Loucy (cell line): Measurements from ENCODE around the gene NPR3.

Source experiments
- H2AFZ ChIP-seq: fragments of 200-600 bp; sonication (generic); 2 replicates; pipeline ENCODE4 v1.6.0; 2016; ENCODE audit warnings: antibody characterized with exemption, mild to moderate bottlenecking, low read length, moderate library complexity
- H3F3A ChIP-seq: fragments of 200-600 bp; 2 replicates; pipeline ENCODE4 v1.6.0; 2016; ENCODE audit warnings: antibody characterized with exemption, low read depth, mild to moderate bottlenecking
- H3K27me3 ChIP-seq: fragments of 200-600 bp; sonication (generic); 2 replicates; pipeline ENCODE4 v1.6.1; 2014; ENCODE audit warnings: low read length, mild to moderate bottlenecking; ENCODE audit not compliant: insufficient read depth, poor library complexity, severe bottlenecking
- H3K36me3 ChIP-seq: fragments of 200-600 bp; sonication (generic); 2 replicates; pipeline ENCODE4 v1.6.1; 2016; ENCODE audit warnings: low read length; ENCODE audit not compliant: insufficient read depth
- H3K4me1 ChIP-seq: fragments of 200-600 bp; sonication (generic); 2 replicates; pipeline ENCODE4 v1.5.1; 2014; ENCODE audit warnings: low read length, mild to moderate bottlenecking; ENCODE audit not compliant: insufficient read depth, poor library complexity, severe bottlenecking
- H3K4me2 ChIP-seq: fragments of 200-600 bp; sonication (generic); 2 replicates; pipeline ENCODE4 v1.6.0; 2014; ENCODE audit warnings: antibody characterized with exemption, low read length, low read depth, mild to moderate bottlenecking; ENCODE audit not compliant: poor library complexity, severe bottlenecking
- H3K4me3 ChIP-seq: fragments of 200-600 bp; sonication (generic); 2 replicates; pipeline ENCODE4 v1.5.1; 2014; ENCODE audit warnings: low read length, mild to moderate bottlenecking, mixed read lengths; ENCODE audit not compliant: poor library complexity, severe bottlenecking
- H3K79me2 ChIP-seq: fragments of 200-600 bp; sonication (generic); 2 replicates; pipeline ENCODE4 v1.6.1; 2014; ENCODE audit warnings: low read length; ENCODE audit not compliant: insufficient read depth
- H3K9ac ChIP-seq: fragments of 200-600 bp; sonication (generic); 2 replicates; pipeline ENCODE4 v1.6.0; 2014; ENCODE audit warnings: mild to moderate bottlenecking, low read depth, low read length, moderate library complexity; ENCODE audit not compliant: poor library complexity, severe bottlenecking
- H3K9me2 ChIP-seq: fragments of 200-600 bp; sonication (generic); replicated peaks from 2 replicates; pipeline ENCODE4 v1.6.1; 2016; ENCODE audit warnings: low read depth, low read length, mixed read lengths
- H3K9me3 ChIP-seq: fragments of 200-600 bp; sonication (generic); 2 replicates; pipeline ENCODE4 v1.6.1; 2014; ENCODE audit warnings: mild to moderate bottlenecking, antibody characterized with exemption, low read length, low read depth; ENCODE audit not compliant: insufficient read depth
- H4K20me1 ChIP-seq: fragments of 200-600 bp; sonication (generic); 2 replicates; pipeline ENCODE4 v1.6.0; 2014; ENCODE audit warnings: antibody characterized with exemption, low read length, mild to moderate bottlenecking; ENCODE audit not compliant: insufficient read depth, poor library complexity, severe bottlenecking
- CTCF ChIP-seq: fragments of 200-600 bp; sonication (generic); conservative IDR thresholded peaks from 2 replicates; pipeline ENCODE4 v1.5.1; 2014; ENCODE audit warnings: mild to moderate bottlenecking, antibody characterized with exemption, low read length
- EZH2phosphoT487 ChIP-seq: fragments of 200-600 bp; IDR thresholded peaks from 2 replicates; pipeline ENCODE4 v1.6.1; 2018; ENCODE audit warnings: antibody characterized with exemption, mild to moderate bottlenecking, moderate library complexity, borderline replicate concordance

Gene NPR3

GRCh38 chr5:32710550-32711361 is at the start of gene NPR3:
TSS of gene NPR3 (plus strand) at chr5:32711321. CDS start at chr5:32711777, 456 bp downstream.
- no peak within 1 kb of the TSS for H2AFZ ChIP-seq
- no peaks in the 10 kb centered on the region for H3K9me2 ChIP-seq
- no peak within 1 kb of the TSS for H3K9ac ChIP-seq

GRCh38 chr5:32664523-32664922 is 46.6 kb upstream of the NPR3 start:
- Histone ChIP-seq H3K27me3 (no peaks in the 10 kb centered on the region), H3K79me2 (no peaks in the 10 kb centered on the region), H3K4me1 (no peaks in the 10 kb centered on the region), H3K9me3 (peaks cover 14% of the 10 kb centered on the region), H3K9me2 (no peaks in the 10 kb centered on the region), H3F3A (no peaks in the 10 kb centered on the region), H3K4me3 (no peak overlapping the region), H3K36me3 (no peaks in the 10 kb centered on the region), H2AFZ (no peak overlapping the region), H3K4me2 (no peak overlapping the region), H4K20me1 (no peaks in the 10 kb centered on the region), H3K9ac (no peak overlapping the region)
- TF ChIP-seq CTCF: no peak
- TF ChIP-seq EZH2phosphoT487: no peak

More at GRCh38 chr5:32710550-32711361, at the start of gene NPR3:
- Histone ChIP-seq H3K36me3 (no peaks in the 10 kb centered on the region), H3K4me3 (no peak within 1 kb of the TSS), H4K20me1 (no peaks in the 10 kb centered on the region), H3K4me1 (no peaks in the 10 kb centered on the region), H3K9me3 (no peaks in the 10 kb centered on the region; the same call in 1 of the 2 replicates), H3F3A (no peaks in the 10 kb centered on the region), H3K4me2 (no peak within 1 kb of the TSS), H3K79me2 (no peaks in the 10 kb centered on the region), H3K27me3 (no peaks in the 10 kb centered on the region)
- TF ChIP-seq EZH2phosphoT487 (no peak), CTCF (no peak)

- H2AFZ ChIP-seq: no peak overlapping the region
- H3K27me3 ChIP-seq: no peaks in the 10 kb centered on the region
- no peak overlapping the region for H3K4me2 ChIP-seq
- H3K4me1 ChIP-seq: no peaks in the 10 kb centered on the region
- no peak overlapping the region for H3K4me3 ChIP-seq
- H3F3A ChIP-seq: no peaks in the 10 kb centered on the region
- H3K9ac ChIP-seq: no peak overlapping the region
- H4K20me1 ChIP-seq: no peaks in the 10 kb centered on the region
- no peaks in the 10 kb centered on the region for H3K36me3 ChIP-seq
- H3K9me3 ChIP-seq: peaks cover 10% of the 10 kb centered on the region; the same call in 1 of the 2 replicates
- TF ChIP-seq EZH2phosphoT487 (no peak), CTCF (no peak)
- H3K79me2 ChIP-seq: no peaks in the 10 kb centered on the region
- no peaks in the 10 kb centered on the region for H3K9me2 ChIP-seq
Measured at GRCh38 chr5:32668552-32668951, 42.6 kb upstream of the NPR3 start.
